DND-41 (cell line): ENCODE data around the gene TMEM38B.
"Not testable (repeated sequence)": the region's sequence is repeated elsewhere in the genome, so short reads cannot be mapped to it uniquely, and the experiment has no call there.

Experiments used
- CTCF ChIP-seq: IDR thresholded peaks from 2 replicates; pipeline ENCODE4 v1.5.1; 2012; ENCODE audit warnings: borderline replicate concordance, low read length, moderate library complexity, mild to moderate bottlenecking; ENCODE audit not compliant: poor library complexity, severe bottlenecking; ENCODE audit errors: extremely low read depth
- EZH2 ChIP-seq: IDR thresholded peaks from 3 replicates; pipeline ENCODE4 v1.6.1; 2012; ENCODE audit warnings: borderline replicate concordance, low read depth, mild to moderate bottlenecking, moderate library complexity, low read length, inconsistent platforms; ENCODE audit not compliant: severe bottlenecking

GRCh38 chr9:105731420-105731819 is 37.1 kb downstream of the TMEM38B start:
- TF ChIP-seq EZH2, CTCF: not testable (repeated sequence)
